Glomerular visceral epithelial cell (primary cell): ENCODE results near the gene EML6.
A peak's percentile ranks its signal among the peaks of the same experiment; 100 is the strongest.

Source experiments
- DNase-seq: peaks from one replicate; pipeline ENCODE4 v3.0.0-alpha.2; 2016; ENCODE audit errors: extremely low spot score

Gene EML6

GRCh38 chr2:54879598-54880332, 156.3 kb downstream of the EML6 start:
- DNase-seq: no peak

GRCh38 chr2:54880428-54880827, 157.0 kb downstream of the EML6 start:
- DNase-seq: no peak

DNA sequence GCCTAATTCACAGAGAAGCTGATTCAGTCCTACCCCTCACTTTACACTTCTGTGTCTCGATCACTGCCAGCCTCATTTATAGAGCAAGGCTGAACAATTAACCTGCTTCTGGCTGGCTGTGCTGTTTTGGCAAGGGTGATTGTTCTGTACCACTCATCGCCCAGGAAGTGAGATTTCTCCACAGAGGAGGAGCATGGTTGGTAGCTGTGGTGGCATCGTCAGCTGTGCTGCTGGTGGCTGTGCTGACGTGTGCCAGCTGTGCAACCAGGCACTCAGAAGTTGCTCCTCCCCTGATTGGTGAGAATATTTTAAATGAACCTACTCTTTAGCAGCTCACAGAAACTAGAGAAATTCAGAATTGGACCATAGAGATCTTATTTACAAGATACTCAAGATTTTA, 158.3 kb downstream of the EML6 start:
- no peak for DNase-seq

- DNase-seq: no peak
Observed at GRCh38 chr2:54885891-54886290, 162.4 kb downstream of the EML6 start.

DNA sequence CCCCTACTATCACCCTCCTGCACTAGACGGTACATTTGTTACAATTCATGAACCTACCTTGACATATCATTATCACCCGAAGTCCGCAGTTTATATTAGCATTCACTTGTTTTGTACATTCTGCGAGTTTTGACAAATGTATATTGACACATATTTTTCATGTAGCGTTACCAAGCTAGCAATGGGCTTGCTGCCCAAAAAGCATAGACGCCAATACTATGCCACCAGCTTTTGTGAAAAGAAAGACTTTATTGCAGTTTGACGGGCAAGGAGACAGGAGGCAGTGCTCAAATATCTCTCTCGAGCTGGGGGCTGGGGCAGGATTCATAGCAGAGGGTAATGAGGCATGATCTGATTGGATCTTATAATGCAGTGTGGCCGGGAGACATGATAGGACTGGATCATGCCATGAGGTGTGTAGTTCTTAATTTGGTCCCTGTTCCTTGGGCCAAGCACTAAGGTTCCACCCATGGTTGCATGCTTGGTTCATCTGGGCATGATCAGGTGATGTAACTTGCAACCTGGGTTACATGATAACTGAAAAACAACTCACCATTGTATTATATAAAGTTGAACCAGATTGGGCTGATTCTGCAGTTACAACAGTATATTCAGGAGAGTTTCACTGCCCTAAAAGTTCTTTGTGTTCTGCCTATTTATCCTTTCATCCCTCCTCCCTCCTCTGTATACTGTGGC, 164.5 kb downstream of the EML6 start:
- no peak for DNase-seq

- no peak for DNase-seq
Observed at GRCh38 chr2:54889053-54889452, 165.6 kb downstream of the EML6 start.

DNA sequence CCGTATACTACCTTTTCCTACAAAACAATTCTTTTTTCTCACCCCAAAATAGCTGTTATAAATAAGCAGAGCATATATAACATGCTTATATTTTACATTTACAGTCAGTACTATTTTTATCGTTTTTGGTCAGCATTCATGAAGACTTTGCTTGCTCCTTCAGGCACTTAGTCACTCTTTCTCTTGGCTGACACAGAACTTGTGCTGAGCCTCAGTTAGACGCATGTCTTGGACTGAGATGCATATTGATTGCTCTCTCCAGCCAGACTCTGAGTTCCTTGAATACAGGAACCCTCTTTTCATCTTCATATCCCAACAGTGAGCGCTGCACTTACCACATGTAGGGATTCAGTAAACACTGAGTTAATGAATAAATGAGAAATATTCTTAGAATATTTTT, 168.4 kb downstream of the EML6 start:
- no peak for DNase-seq

GRCh38 chr2:54894467-54894866, 171.0 kb downstream of the EML6 start:
- DNase-seq: no peak

- no peak for DNase-seq
Observed at GRCh38 chr2:54895730-54896129, 172.3 kb downstream of the EML6 start.

GRCh38 chr2:54897420-54898310, 174.2 kb downstream of the EML6 start:
- DNase-seq: no peak

DNA sequence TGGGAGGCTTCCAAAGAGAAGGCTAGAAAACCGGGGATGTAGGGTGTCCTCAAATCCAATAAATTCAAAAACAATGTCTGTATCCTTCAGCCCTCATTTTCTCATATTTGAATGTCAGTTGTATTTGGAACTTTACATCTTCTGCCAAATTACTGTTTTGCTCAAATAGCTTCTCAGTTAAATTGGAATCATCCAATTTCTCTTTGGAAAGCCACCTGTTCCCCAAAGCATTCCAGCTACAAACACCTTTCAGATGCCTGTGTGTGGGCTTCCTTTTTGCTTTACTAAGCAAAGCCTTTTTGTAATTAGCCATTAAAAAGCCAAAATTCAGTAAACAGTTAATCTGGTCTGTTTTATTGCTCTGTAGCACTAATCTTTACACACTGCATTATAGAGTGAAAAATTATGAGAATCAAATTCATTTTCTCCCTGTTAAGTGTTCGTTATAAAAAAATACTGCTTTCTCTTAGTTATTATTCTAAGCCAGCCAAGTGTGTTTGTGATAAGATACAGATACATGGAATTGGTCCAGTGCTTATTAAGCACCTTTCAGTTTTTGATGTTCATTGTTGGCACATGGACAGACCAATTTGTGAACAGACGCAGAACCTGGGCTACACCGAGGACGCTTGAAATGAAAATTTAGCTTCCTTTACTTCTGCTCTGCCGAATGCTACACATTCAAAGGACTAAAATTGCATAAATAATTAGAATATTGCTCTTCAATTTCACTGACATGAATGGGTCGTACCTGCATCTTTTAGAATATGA, 175.2 kb downstream of the EML6 start:
- DNase-seq: no peak

DNA sequence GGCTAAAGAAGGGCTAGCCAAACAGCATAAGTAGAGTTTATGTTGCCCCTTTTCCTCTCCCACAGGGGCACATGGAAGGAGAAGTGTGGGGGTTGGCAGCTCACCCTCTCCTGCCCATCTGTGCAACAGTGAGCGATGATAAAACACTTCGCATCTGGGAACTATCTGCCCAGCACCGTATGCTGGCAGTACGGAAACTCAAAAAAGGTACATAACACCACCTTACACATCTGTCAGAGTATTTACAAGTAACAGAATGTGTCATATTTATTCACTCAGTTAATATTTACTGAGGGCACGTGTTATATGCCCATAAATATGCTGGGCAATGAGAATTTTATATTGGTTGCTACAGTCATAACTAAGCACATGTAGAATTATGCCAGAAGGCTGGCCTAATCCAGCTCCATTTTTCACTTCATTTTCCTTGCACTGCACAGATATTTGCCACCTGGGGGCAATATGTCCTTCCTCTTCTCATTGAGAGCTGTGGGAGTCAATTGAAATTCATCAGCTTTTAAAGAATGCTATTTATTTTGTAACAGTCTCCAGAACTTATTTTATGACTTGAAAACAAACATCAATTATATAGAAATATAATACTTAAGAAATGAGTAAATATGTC, 176.2 kb downstream of the EML6 start:
- peak; percentile 25 for DNase-seq

GRCh38 chr2:54901224-54901986, 177.9 kb downstream of the EML6 start:
- no peak for DNase-seq

DNA sequence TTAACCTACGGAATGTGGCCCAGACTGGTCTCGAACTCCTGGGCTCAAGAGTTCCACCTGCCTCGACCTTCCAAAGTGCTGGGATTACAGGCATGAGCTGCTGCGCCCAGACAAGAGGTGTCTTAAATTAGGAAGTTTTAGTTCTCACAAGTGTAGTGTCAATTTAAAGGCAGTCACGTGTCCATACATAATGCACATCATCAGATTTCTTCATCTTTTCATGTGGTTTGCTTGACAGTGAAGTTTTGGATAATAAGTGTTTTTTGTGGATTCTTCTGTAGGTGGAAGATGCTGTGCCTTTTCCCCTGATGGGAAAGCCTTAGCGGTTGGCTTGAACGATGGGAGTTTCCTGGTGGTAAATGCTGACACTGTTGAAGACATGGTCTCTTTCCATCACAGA, 179.3 kb downstream of the EML6 start:
- no peak for DNase-seq

DNA sequence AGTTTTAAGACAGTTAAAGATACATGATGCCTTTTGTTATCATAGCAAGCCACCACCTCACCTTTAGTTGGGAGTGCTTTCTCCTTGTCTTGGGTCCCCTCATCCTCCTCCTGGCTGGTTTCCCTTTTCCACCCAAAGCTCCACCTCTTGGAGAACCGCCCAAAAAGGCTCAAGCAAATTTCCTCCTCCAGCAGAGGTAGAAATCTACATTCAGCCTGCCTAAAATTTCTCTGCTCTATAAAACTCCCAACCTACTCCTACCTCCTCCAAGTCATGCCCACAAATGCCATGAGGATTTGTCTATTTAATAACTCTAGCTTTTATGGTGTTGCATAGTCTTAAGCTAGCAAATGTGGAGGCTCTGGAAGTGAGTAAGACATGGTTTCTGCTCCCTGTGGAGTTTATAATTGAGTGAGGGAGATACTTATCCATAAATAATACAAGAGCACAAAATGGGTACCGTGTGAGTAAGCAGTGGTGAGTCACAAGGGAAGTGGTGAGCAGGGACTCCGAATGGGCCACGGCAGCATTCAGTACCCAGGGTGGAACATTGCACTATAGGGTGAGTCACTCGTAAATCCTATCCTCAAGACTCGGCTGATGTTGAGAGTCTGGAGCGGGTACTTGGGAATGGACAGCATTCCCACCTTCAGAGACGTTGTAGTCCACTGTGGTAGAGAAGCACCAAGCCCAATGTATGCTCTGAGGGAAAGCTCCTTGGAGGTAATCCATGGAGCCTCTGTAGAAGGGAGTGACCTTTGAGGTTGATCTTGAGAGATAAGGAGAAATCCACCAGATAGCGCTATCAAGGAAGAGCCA, 180.5 kb downstream of the EML6 start:
- DNase-seq: peak; percentile 90

DNA sequence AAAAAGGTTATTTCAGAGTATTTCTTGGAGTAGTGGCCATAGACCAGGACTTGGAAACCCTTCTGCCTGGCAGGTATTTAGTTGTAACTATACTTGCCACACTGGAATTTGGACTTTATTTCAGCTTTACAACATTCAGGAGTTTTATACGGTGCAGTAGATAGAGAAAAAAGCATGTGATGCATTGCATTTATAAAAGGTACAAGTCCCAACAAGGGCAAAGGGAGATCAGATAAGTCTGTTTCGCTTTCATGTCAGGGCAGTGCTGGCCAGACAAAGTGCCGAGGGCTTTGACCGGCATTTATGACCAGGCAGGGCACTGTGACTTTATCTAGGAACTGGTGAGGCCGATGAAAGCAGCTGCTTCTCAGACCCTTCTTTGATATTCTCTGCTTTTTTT, 181.4 kb downstream of the EML6 start:
- no peak for DNase-seq

GRCh38 chr2:54906716-54907115, 183.3 kb downstream of the EML6 start:
- DNase-seq: no peak

DNA sequence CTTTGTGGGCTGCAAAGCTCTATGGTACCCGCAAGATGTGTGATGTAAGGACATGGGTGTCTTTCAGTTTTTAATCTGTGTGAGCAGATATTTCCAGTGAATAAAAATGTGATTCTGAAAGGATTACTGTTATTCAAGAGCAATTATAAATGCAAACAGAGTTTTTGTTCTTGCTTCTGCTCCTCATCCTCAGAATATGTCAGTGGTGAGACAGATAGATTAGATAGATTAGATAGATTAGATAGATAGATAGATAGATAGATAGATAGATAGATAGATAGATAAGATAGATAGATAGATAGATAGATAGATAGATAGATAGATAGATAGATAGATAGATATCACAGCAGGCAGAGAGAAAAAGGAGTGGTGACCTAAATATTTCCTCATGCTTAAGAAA, 184.2 kb downstream of the EML6 start:
- DNase-seq: no peak

DNA sequence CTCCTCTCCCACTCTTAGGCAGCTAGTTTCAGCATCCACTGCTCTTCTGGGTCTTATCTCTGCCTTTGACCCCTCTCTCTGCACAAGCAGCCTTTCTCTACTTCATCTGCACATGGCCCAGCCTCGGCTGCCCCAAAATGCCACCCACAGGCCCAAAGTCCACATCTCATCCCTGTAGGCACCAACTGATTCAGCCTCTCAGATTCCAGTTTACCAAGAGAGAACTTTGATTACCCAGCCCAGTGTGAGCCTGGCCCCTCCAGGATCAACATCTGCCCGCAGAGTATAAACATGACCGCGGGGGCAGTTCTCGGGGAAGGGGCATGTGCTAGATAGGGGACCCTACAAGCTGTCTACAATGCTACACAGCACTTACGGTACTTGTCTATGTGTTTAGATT, 185.1 kb downstream of the EML6 start:
- no peak for DNase-seq

DNA sequence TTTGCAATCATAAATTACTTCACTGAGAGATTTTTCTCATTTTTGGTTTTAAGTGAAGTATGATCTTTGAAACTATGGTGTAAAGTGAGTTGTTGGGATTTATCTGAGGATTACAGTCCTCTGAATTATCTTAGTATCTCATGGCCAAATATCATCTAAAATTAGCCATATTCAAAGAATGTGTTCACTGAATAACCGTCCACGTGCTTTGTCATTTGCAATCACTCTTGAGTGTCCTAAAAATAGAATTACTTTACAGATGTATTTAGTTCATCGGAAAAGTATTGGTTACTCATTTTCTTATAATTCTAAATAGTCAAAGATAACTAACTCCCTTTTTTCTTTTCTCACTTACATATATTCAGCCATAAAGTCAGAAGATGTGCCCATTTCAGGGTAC, 185.5 kb downstream of the EML6 start:
- no peak for DNase-seq
